Measurements from ENCODE around the gene SNRPB2. TPM values are rescaled to one million over a fixed set of nuclear protein-coding genes. Genes with fewer than 3 reads are reported as not detected.
A peak's percentile ranks its signal among the peaks of the same experiment; 100 is the strongest.

Gene SNRPB2
- 26.6 and 47.7 TPM in 2 replicates for total RNA-seq

GRCh38 chr20:16729565-16730460 lies at the start of gene SNRPB2:
TSS of gene SNRPB2 (plus strand) at chr20:16730026. CDS start at chr20:16731703, 1,677 bp downstream.
- FAIRE-seq = no peak
- TF ChIP-seq CTCF (IDR thresholded peaks at IDR 0.05; ENCODE audit: insufficient read depth, low read length, severe bottlenecking) = no peak

GRCh38 chr20:16684416-16684815 lies 45.4 kb upstream of the SNRPB2 start:
- no peak for TF ChIP-seq CTCF (IDR thresholded peaks at IDR 0.05; ENCODE audit: insufficient read depth, low read length, severe bottlenecking)
- FAIRE-seq = no peak
- Histone ChIP-seq H3K36me3 (ENCODE audit: control insufficient read depth, insufficient read depth, low read length) (no peaks in the 10 kb centered on the region), H3K4me3 (ENCODE audit: low read depth, low read length) (no peak overlapping the region), H3K27me3 (ENCODE audit: control insufficient read depth, insufficient read depth, low read length) (no peaks in the 10 kb centered on the region)
- no peak for DNase-seq (ENCODE audit: low read depth)

More at GRCh38 chr20:16729565-16730460, at the start of gene SNRPB2:
- DNase-seq (ENCODE audit: low read depth) = peak; percentile 84
- peaks cover 4% of the 10 kb centered on the region for H3K36me3 ChIP-seq (ENCODE audit: control insufficient read depth, insufficient read depth, low read length)
- H3K4me3 ChIP-seq (ENCODE audit: low read depth, low read length) = peak within 1 kb of the TSS; percentile 72
- H3K27me3 ChIP-seq (ENCODE audit: control insufficient read depth, insufficient read depth, low read length) = no peaks in the 10 kb centered on the region

- H3K4me3 ChIP-seq (ENCODE audit: low read depth, low read length) = no peak overlapping the region
- no peak for TF ChIP-seq CTCF (IDR thresholded peaks at IDR 0.05; ENCODE audit: insufficient read depth, low read length, severe bottlenecking)
- no peak for FAIRE-seq
- no peaks in the 10 kb centered on the region for H3K27me3 ChIP-seq (ENCODE audit: control insufficient read depth, insufficient read depth, low read length)
- DNase-seq (ENCODE audit: low read depth) = no peak
- H3K36me3 ChIP-seq (ENCODE audit: control insufficient read depth, insufficient read depth, low read length) = no peaks in the 10 kb centered on the region
Observed at GRCh38 chr20:16689906-16690305, 39.9 kb upstream of the SNRPB2 start.

GRCh38 chr20:16691381-16691780 lies 38.4 kb upstream of the SNRPB2 start:
- H3K27me3 ChIP-seq (ENCODE audit: control insufficient read depth, insufficient read depth, low read length) = no peaks in the 10 kb centered on the region
- no peaks in the 10 kb centered on the region for H3K36me3 ChIP-seq (ENCODE audit: control insufficient read depth, insufficient read depth, low read length)
- FAIRE-seq (no peak), DNase-seq (ENCODE audit: low read depth) (no peak)
- TF ChIP-seq CTCF (IDR thresholded peaks at IDR 0.05; ENCODE audit: insufficient read depth, low read length, severe bottlenecking) = no peak
- H3K4me3 ChIP-seq (ENCODE audit: low read depth, low read length) = no peak overlapping the region

GRCh38 chr20:16692009-16692408 lies 37.8 kb upstream of the SNRPB2 start:
- Histone ChIP-seq H3K36me3 (ENCODE audit: control insufficient read depth, insufficient read depth, low read length) (no peaks in the 10 kb centered on the region), H3K4me3 (ENCODE audit: low read depth, low read length) (no peak overlapping the region), H3K27me3 (ENCODE audit: control insufficient read depth, insufficient read depth, low read length) (no peaks in the 10 kb centered on the region)
- DNase-seq (ENCODE audit: low read depth) = no peak
- FAIRE-seq = no peak
- no peak for TF ChIP-seq CTCF (IDR thresholded peaks at IDR 0.05; ENCODE audit: insufficient read depth, low read length, severe bottlenecking)

All from bronchial epithelial cell (primary cell).